Activated T-helper 2 cell treated with anti-CD3 and anti-CD28 coated beads, Interferon-gamma antibody, Interleukin-2, Interleukin-4, amounts not matched to agents 10 μg/mL and 5 μg/mL and 100 μg/mL, durations not matched to agents 14 hours and 24 hours and 36 hours (primary cell): ENCODE results near the gene CLPTM1L. TPM values are rescaled to one million over a fixed set of nuclear protein-coding genes. Genes with fewer than 3 reads are reported as not detected.

Experiments
- DNase-seq: peaks from one replicate; pipeline ENCODE4 v3.0.0; 2021; ENCODE audit warnings: low spot score
- H3K27ac Mint-ChIP-seq: one replicate; pipeline ENCODE4 v1.8.0; 2021; ENCODE audit warnings: mixed read lengths
- H3K27me3 Mint-ChIP-seq: one replicate; pipeline ENCODE4 v1.8.0; 2021; ENCODE audit warnings: low read depth, mixed read lengths
- H3K36me3 Mint-ChIP-seq: one replicate; pipeline ENCODE4 v1.8.0; 2021; ENCODE audit warnings: low read depth, mixed read lengths
- H3K4me1 Mint-ChIP-seq: one replicate; pipeline ENCODE4 v1.8.0; 2021; ENCODE audit warnings: low read depth, mixed read lengths
- H3K4me3 Mint-ChIP-seq: one replicate; pipeline ENCODE4 v1.8.0; 2021; ENCODE audit warnings: low read depth, mild to moderate bottlenecking, moderate library complexity, mixed read lengths
- H3K9me3 Mint-ChIP-seq: one replicate; pipeline ENCODE4 v1.8.0; 2021; ENCODE audit warnings: mixed read lengths
- intact Hi-C: fragments of 100-400 bp; cut with micrococcal nuclease; formaldehyde crosslinking; loops from one replicate; pipeline ENCODE4 v1.15.1; 2023
- total RNA-seq: library from RNA; stranded (reverse); gene quantifications from 2 replicates; pipeline ENCODE4 v1.2.3, GENCODE V29; 2022

Gene CLPTM1L
- total RNA-seq, 1 donor from 2014 or later: 102 TPM

DNA sequence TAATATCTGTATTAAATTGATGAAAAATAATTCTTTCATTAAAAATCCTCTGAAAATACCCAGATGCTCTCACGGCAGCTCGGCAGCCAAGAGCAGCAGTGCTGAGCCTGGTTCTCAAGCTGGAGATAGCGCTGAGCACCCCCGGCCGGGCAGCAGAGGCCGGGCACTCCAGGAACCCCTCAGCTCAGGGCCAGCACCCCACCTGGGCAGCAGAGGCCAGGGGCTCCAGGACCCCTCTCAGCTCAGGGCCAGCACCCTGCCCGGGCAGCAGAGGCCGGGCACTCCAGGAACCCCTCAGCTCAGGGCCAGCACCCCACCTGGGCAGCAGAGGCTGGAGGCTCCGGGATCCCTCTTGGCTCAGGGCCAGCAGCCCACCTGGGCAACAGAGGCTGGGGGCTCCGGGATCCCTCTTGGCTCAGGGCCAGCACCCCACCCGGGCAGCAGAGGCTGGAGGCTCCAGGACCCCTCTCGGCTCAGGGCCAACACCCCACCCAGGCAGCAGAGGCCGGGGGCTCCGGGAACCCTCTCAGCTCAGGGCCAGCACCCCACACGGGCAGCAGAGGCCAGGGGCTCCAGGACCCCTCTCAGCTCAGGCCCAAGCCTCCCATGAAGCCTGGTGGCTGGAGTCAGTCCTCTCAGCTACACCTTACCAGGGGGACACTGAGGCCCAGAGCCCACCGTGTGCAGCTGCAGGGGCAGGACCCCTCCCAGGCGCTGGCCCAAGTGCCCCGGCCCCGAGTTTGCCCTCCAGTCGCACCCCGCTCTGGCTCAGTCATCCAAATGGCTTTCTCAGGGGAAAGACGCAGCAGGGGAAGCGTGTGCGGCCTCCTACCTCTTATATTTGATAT, 21.7 kb downstream of the CLPTM1L start:
- Mint-ChIP-seq H3K27me3 (no peaks in the 10 kb centered on the region), H3K36me3 (peaks cover 62% of the 10 kb centered on the region), H3K4me3 (no peak overlapping the region), H3K4me1 (no peaks in the 10 kb centered on the region), H3K9me3 (no peaks in the 10 kb centered on the region), H3K27ac (no peak overlapping the region)
- no peak for DNase-seq
- intact Hi-C loops: no loop called here

- Mint-ChIP-seq H3K4me3 (no peak overlapping the region), H3K27ac (no peak overlapping the region), H3K9me3 (no peaks in the 10 kb centered on the region), H3K4me1 (peaks cover 3% of the 10 kb centered on the region), H3K27me3 (no peaks in the 10 kb centered on the region), H3K36me3 (peaks cover 69% of the 10 kb centered on the region)
- intact Hi-C loops: no loop called here
- no peak for DNase-seq
Measured at GRCh38 chr5:1322036-1322900, 22.6 kb downstream of the CLPTM1L start.

- Mint-ChIP-seq H3K27me3 (no peaks in the 10 kb centered on the region), H3K27ac (no peak overlapping the region), H3K9me3 (no peaks in the 10 kb centered on the region), H3K4me3 (no peak overlapping the region), H3K4me1 (peaks cover 8% of the 10 kb centered on the region), H3K36me3 (peaks cover 75% of the 10 kb centered on the region)
- intact Hi-C loops: no loop called here
- no peak for DNase-seq
Measured at GRCh38 chr5:1321576-1321975, 23.3 kb downstream of the CLPTM1L start.

- Mint-ChIP-seq H3K4me3 (no peak overlapping the region), H3K36me3 (peaks cover 67% of the 10 kb centered on the region), H3K27me3 (no peaks in the 10 kb centered on the region), H3K9me3 (no peaks in the 10 kb centered on the region), H3K4me1 (peaks cover 17% of the 10 kb centered on the region), H3K27ac (no peak overlapping the region)
- intact Hi-C loops: no loop called here
- DNase-seq: no peak
Measured at GRCh38 chr5:1320436-1321344, 24.2 kb downstream of the CLPTM1L start.

- H3K27ac Mint-ChIP-seq: no peak overlapping the region
- no peaks in the 10 kb centered on the region for H3K9me3 Mint-ChIP-seq
- peaks cover 62% of the 10 kb centered on the region for H3K36me3 Mint-ChIP-seq
- peaks cover 27% of the 10 kb centered on the region for H3K4me1 Mint-ChIP-seq
- intact Hi-C loops: loop anchor here (5.0 to 10.0 kb wide), 2 partner anchors 325 to 558 kb away; no protein-coding TSS in a partner anchor
- no peaks in the 10 kb centered on the region for H3K27me3 Mint-ChIP-seq
- DNase-seq: no peak
- no peak overlapping the region for H3K4me3 Mint-ChIP-seq
Measured at GRCh38 chr5:1319436-1320256, 25.3 kb downstream of the CLPTM1L start.

DNA sequence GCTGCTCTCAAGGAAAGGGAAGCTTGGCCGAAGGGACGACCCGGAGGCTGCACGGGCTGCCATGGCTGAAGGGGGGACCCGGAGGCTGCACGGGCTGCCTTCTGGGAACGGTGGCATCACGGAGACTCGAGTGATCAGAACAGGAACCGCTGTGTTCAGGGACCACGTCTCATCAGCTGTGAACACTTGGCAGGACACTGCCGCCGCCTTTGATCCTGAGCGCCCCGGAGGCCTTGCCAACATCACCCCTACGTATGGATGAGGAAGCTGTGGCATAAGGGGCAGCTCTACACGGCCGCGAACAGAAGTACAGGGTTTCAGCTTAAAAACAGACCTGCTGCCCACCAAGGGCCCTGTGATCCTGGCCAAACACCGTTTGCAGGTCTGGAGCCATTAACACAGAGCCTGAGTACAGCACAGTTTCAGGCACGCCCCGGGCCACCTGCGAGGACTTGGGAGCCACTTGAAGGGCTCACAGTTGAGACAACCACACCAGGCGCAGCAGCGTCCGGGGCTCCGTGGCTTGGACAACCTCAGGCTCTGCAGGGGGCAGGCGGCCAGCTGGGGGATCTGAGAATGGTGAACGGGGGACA, 26.1 kb downstream of the CLPTM1L start:
- Mint-ChIP-seq H3K4me1 (peaks cover 34% of the 10 kb centered on the region), H3K36me3 (peaks cover 53% of the 10 kb centered on the region), H3K27ac (no peak overlapping the region), H3K9me3 (no peaks in the 10 kb centered on the region), H3K4me3 (no peak overlapping the region), H3K27me3 (no peaks in the 10 kb centered on the region)
- no peak for DNase-seq
- intact Hi-C loops: loop anchor here (5.0 to 10.0 kb wide), 2 partner anchors 326 to 559 kb away; no protein-coding TSS in a partner anchor

DNA sequence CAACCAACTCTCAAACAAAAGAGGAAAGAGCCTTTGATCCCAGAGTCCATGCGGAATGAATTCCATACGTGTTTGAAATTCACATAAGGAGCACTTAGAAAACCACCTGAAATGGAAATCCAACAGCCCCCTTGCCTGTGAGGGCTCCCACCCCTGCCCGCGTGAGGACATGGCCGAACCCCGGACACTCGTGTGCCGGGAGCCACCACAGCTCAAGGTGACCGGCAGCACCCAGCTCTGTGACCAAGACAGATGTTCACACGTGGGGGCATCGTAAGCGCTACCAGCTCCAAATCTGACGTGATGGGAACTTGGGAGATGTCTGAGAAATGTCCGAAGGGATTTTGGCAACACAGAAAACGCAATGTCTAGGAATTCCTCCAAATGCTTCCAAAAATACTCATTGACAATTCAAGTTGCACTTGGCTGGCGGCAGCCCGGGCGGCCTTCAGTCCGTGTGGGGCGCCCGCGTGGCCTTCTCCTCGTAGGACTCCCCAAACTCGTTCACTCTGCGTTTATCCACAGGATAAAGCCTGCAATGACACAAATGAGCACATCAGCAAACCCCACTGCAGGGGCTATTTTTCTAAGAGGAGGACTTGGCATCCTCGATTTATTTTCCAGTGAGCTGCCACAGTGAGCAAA, 26.9 kb downstream of the CLPTM1L start:
- H3K4me3 Mint-ChIP-seq: no peak overlapping the region
- H3K27me3 Mint-ChIP-seq: no peaks in the 10 kb centered on the region
- no peak overlapping the region for H3K27ac Mint-ChIP-seq
- no peaks in the 10 kb centered on the region for H3K9me3 Mint-ChIP-seq
- H3K4me1 Mint-ChIP-seq: peaks cover 42% of the 10 kb centered on the region
- intact Hi-C loops: loop anchor here (5.0 to 10.0 kb wide), 2 partner anchors 327 to 559 kb away; no protein-coding TSS in a partner anchor
- peaks cover 51% of the 10 kb centered on the region for H3K36me3 Mint-ChIP-seq
- no peak for DNase-seq

DNA sequence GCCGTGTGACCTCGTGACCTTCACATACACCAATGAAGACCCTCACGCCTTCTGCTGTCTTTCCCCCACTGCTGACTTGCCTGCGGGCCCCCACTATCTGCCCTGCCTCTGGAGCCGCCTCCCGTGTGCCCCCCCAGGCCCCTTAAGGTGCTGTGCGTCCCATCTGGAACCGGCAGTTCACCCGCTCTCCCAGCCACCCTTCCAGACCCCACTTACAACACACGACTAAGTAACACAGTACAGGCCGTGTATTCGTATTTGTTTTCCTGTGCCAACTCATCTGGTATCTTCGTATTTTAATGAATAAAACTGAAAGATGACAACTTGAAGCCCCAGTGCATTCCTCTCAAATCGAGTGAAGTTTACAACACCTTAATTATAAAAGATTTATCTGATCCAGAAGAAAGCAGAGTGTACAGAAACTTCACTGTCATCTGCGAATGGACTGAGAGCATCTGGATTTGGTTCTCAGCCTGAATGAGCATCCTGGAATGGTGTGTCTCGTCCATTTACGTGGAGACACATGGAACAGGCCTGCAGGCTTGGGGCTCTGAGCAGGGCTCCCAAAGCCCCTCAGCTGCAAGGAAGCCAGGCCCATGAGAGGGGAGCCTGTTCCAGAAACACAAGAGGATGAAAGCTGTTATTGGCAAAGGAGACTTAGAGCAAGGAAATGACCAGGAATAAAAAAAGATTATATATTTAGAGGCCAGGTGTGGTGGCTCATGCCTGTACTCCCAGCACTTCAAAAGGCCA, 28.1 kb downstream of the CLPTM1L start:
- Mint-ChIP-seq H3K4me3 (peak overlapping the region; percentile 69), H3K36me3 (peaks cover 46% of the 10 kb centered on the region), H3K9me3 (peaks cover 2% of the 10 kb centered on the region), H3K27ac (peak overlapping the region; percentile 92), H3K27me3 (no peaks in the 10 kb centered on the region), H3K4me1 (peaks cover 52% of the 10 kb centered on the region)
- intact Hi-C loops: loop anchor here (5.0 to 10.0 kb wide), 2 partner anchors 328 to 561 kb away; no protein-coding TSS in a partner anchor
- no peak for DNase-seq

- peak; percentile 68 for DNase-seq
- peaks cover 43% of the 10 kb centered on the region for H3K36me3 Mint-ChIP-seq
- H3K4me1 Mint-ChIP-seq: peaks cover 55% of the 10 kb centered on the region
- intact Hi-C loops: loop anchor here (5.0 to 10.0 kb wide), 2 partner anchors 329 to 561 kb away; no protein-coding TSS in a partner anchor
- peaks cover 9% of the 10 kb centered on the region for H3K9me3 Mint-ChIP-seq
- H3K27me3 Mint-ChIP-seq: no peaks in the 10 kb centered on the region
- H3K4me3 Mint-ChIP-seq: peak overlapping the region; percentile 69
- H3K27ac Mint-ChIP-seq: peak overlapping the region; percentile 92
Measured at GRCh38 chr5:1315709-1316587, 29.0 kb downstream of the CLPTM1L start.
